Activated CD4-positive, alpha-beta T cell treated with anti-CD3 and anti-CD28 coated beads, Interleukin-10, Interleukin-2, amounts not matched to agents 100 ng/mL and 50 ng/mL, durations not matched to agents 16 hours and 8 hours (primary cell): ENCODE data around the gene SCFD2.
"Not testable (repeated sequence)": the region's sequence is repeated elsewhere in the genome, so short reads cannot be mapped to it uniquely, and the experiment has no call there.

Experiments
- DNase-seq: peaks from one replicate; pipeline ENCODE4 v3.0.0-alpha.2; 2020

The SCFD2 gene

GRCh38 chr4:53185869-53186585, 179.8 kb downstream of the SCFD2 start:
- DNase-seq, result no peak

- no peak for DNase-seq
Measured at GRCh38 chr4:53183754-53184153, 182.1 kb downstream of the SCFD2 start.

GRCh38 chr4:53177751-53178150, 188.1 kb downstream of the SCFD2 start:
- not testable (repeated sequence) for DNase-seq

GRCh38 chr4:53175640-53176039, 190.2 kb downstream of the SCFD2 start:
- no peak for DNase-seq

GRCh38 chr4:53174823-53175222, 191.0 kb downstream of the SCFD2 start:
- DNase-seq, result no peak

GRCh38 chr4:53173576-53173975, 192.3 kb downstream of the SCFD2 start:
- DNase-seq, result no peak

- no peak for DNase-seq
Measured at GRCh38 chr4:53171797-53172196, 194.1 kb downstream of the SCFD2 start.

GRCh38 chr4:53169695-53170617, 195.9 kb downstream of the SCFD2 start:
- DNase-seq, result no peak

GRCh38 chr4:53168228-53168627, 197.6 kb downstream of the SCFD2 start:
- DNase-seq, result peak; percentile 1

GRCh38 chr4:53162969-53163368, 202.9 kb downstream of the SCFD2 start:
- no peak for DNase-seq

- DNase-seq, result no peak
Measured at GRCh38 chr4:53161787-53162433, 204.0 kb downstream of the SCFD2 start.

GRCh38 chr4:53161051-53161786, 204.6 kb downstream of the SCFD2 start:
- no peak for DNase-seq

- no peak for DNase-seq
Measured at GRCh38 chr4:53156896-53157295, 209.0 kb downstream of the SCFD2 start.

- no peak for DNase-seq
Measured at GRCh38 chr4:53152467-53152866, 213.4 kb downstream of the SCFD2 start.

- no peak for DNase-seq
Measured at GRCh38 chr4:53151489-53151788, 214.4 kb downstream of the SCFD2 start.

GRCh38 chr4:53150631-53151488, 215.0 kb downstream of the SCFD2 start:
- no peak for DNase-seq

GRCh38 chr4:53147711-53148110, 218.2 kb downstream of the SCFD2 start:
- DNase-seq, result no peak

- no peak for DNase-seq
Measured at GRCh38 chr4:53147197-53147596, 218.7 kb downstream of the SCFD2 start.

- no peak for DNase-seq
Measured at GRCh38 chr4:53141308-53141707, 224.6 kb downstream of the SCFD2 start.

GRCh38 chr4:53139256-53139655, 226.6 kb downstream of the SCFD2 start:
- DNase-seq, result not testable (repeated sequence)

- no peak for DNase-seq
Measured at GRCh38 chr4:53137468-53137867, 228.4 kb downstream of the SCFD2 start.

GRCh38 chr4:53136954-53137353, 228.9 kb downstream of the SCFD2 start:
- DNase-seq, result no peak
